WI38 (cell line): ENCODE data around the gene SCTR.

Source experiments
- H3K4me3 ChIP-seq: 2 replicates; pipeline ENCODE4 v1.5.1; 2011; ENCODE audit warnings: low read depth, mild to moderate bottlenecking, control low read depth, low read length
- CTCF ChIP-seq: IDR thresholded peaks from 2 replicates; pipeline ENCODE4 v1.5.1; 2012; ENCODE audit warnings: low read depth, mild to moderate bottlenecking, control low read depth, low read length

The SCTR gene

DNA sequence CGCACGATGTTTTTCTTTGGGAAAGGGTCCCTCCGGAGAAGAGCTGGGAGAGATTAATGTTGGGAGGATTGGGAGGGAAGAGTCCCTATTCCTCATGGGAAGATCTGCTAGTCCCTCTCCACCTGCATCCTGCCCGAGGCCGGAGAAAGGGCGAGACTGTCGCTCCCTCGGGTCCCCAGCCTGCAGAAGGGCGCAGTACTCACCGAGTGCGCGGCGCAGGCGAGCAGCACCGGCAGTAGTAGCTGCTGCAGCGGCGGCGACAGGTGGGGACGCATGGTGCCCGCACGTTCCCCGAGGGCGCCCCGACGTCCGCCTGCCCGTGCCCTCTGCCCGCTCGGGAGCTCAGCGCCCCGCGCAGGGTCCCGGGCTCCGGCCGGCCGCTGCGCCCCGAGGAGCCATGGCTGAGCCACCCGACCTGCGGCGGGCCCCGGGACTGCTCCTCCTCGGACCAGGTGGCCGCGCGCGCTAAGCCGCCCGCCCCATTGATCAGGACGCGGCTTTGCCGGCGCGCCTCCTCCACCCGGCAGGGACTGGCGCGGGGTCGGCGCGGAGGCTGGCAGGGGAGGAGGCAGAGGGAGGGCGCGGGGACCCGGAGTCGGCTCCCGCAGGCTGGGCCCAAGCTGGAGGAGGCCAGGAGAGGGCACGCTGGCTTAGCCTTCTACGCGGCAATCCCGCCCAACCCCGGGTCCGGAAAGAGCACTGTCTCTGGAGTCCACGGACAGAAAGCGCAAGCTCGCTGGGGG lies at the start of gene SCTR:
SCTR (minus strand) TSS at position 532 of the 743 bp plus-strand sequence; CDS start at position 275, 257 bp downstream.
- H3K4me3 ChIP-seq: no peak within 1 kb of the TSS
- no peak for TF ChIP-seq CTCF

- no peak for TF ChIP-seq CTCF
- no peak overlapping the region for H3K4me3 ChIP-seq
These were observed 43.0 kb upstream of the SCTR start for GRCh38 chr2:119567292-119567691.

GRCh38 chr2:119565481-119565880 lies 41.2 kb upstream of the SCTR start:
- no peak for TF ChIP-seq CTCF
- no peak overlapping the region for H3K4me3 ChIP-seq

DNA sequence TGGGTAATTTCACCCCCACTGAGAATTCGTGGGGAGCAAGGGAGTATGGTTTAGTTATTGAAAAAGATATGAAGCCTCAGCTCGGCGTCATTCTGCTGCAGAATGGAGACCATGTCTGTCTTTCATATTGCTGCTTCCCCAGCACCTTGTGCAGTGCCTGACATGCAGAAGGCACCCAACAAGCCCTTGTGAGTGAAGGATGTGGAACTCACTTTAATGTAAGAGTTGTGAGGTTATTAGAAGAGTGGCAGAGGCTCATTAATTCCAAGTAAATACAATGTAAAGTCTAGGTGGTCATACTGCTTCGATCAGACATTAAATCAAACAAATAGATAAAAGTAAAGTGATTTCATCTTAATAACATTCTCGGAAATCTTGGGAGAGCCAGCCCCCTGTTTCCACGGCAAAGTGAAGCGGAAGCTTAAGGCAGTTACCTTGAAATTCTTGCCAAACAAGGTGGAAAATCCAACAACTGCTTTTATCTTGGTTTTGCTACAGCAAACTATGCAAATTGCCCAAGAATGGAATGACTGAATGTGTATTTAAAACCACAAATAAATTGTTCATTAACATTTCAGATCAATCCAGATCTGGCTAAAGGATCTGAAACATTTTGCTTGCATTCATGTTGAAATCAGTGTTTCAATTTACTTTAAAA lies 29.5 kb upstream of the SCTR start:
- no peak overlapping the region for H3K4me3 ChIP-seq
- no peak for TF ChIP-seq CTCF

DNA sequence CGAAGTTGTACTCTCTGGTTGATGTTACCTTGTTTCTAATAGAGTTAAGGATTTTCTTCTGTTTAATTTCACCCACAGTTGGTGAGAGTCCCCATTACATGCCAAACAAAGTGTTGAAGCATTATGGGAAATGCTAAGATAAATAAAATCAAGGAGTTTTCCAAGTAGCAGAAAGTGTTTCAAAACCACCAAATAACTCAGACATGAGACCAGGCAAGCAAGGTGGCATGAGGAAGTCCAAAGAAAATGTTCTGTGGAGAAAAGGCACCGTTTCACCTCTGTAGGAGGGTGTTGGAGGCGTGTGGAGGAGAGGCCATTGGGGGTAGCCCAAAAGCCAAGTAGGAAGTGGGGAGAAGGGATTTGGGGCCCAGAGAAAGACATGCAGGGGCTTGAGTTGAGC lies 28.6 kb upstream of the SCTR start:
- no peak overlapping the region for H3K4me3 ChIP-seq
- TF ChIP-seq CTCF: no peak

GRCh38 chr2:119550856-119551255 lies 26.6 kb upstream of the SCTR start:
- no peak for TF ChIP-seq CTCF
- no peak overlapping the region for H3K4me3 ChIP-seq

- no peak overlapping the region for H3K4me3 ChIP-seq
- no peak for TF ChIP-seq CTCF
These were observed 26.1 kb upstream of the SCTR start for GRCh38 chr2:119550346-119550745.
